UCSD-AML1 (cell line): ENCODE measurements around the gene TSHZ1.

Source experiments
- DNase-seq: peaks from one replicate; lab custom pipeline; 2025; ENCODE audit not compliant: unreplicated experiment; lab: John Stamatoyannopoulos, UW

TSHZ1 gene, protein sequence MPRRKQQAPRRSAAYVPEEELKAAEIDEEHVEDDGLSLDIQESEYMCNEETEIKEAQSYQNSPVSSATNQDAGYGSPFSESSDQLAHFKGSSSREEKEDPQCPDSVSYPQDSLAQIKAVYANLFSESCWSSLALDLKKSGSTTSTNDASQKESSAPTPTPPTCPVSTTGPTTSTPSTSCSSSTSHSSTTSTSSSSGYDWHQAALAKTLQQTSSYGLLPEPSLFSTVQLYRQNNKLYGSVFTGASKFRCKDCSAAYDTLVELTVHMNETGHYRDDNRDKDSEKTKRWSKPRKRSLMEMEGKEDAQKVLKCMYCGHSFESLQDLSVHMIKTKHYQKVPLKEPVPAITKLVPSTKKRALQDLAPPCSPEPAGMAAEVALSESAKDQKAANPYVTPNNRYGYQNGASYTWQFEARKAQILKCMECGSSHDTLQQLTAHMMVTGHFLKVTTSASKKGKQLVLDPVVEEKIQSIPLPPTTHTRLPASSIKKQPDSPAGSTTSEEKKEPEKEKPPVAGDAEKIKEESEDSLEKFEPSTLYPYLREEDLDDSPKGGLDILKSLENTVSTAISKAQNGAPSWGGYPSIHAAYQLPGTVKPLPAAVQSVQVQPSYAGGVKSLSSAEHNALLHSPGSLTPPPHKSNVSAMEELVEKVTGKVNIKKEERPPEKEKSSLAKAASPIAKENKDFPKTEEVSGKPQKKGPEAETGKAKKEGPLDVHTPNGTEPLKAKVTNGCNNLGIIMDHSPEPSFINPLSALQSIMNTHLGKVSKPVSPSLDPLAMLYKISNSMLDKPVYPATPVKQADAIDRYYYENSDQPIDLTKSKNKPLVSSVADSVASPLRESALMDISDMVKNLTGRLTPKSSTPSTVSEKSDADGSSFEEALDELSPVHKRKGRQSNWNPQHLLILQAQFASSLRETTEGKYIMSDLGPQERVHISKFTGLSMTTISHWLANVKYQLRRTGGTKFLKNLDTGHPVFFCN (N-terminal part only)

DNA sequence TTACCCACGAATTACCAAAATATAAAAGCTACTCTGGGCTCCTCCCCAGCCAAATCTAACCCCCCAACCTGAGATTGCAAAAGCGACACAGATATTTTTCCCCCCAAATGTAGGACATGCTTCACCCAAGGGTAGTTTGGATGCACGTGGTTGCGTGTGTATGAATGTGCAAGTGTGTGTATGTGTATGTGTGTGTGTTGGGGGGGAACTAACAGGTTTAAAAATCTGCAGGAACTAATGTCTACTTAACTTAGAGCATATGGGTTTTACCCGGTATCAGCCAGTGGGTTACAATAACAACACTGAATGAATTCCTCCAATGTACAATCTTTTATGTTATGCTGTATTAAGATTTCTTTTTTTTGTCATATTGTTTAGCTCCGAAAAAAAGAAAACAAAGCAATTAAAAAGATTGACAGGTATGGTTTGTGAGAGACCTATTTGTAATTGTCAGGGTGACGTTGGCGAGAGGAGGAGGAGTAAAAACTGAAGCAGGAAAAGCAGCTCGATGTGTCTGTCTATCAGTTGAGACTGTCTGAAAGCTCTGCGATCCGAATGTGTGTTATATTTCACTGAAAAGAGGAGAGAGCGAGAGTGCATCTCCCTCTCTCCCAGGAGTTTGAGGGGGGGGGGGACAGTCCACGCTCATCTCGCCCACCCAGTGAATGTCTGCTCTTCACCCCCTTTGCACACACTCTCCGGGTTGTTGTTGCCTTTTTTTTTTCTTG is at the start of gene TSHZ1:
Gene TSHZ1 (plus strand): TSS at position 524 of the 728 bp plus-strand sequence. CDS start 1,080 bp downstream, outside the sequence.
- no peak for DNase-seq

DNA sequence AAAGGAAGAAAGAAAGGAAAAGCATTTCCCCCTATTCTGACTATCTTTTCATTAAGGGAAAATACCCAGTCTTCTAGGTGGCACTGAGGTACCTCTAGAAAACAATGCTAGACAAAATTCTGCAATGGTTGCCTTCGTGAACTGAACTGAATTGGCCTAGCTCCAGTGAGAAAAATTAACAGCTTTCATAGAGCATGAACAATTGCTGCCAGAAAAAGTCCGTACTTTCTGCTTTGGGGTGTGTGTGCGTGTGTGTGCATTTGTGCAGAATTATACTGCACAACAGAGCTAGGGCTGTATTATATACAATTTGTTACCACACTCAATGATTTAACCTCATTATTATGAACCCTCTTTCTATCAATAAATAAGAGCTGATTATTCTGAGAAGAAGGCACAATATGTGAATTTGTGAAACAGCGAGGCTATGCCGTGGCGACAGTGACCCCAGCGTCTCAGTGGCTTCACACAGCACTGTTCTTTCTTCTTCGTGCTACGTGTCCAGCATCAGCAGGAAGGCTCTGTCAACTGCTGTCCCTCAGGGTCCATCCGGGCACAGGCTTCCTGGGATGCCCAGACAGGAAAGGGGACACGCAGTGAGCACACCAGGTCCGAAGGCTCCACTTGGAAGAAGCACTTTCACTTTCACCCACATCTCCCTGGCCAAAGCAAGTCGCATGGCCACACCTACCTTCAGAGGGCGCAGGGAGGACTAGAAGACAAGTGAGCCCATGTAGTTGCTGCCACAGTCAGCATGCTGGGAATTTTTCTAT is 49.2 kb upstream of the TSHZ1 start:
- DNase-seq = peak; percentile 70

DNA sequence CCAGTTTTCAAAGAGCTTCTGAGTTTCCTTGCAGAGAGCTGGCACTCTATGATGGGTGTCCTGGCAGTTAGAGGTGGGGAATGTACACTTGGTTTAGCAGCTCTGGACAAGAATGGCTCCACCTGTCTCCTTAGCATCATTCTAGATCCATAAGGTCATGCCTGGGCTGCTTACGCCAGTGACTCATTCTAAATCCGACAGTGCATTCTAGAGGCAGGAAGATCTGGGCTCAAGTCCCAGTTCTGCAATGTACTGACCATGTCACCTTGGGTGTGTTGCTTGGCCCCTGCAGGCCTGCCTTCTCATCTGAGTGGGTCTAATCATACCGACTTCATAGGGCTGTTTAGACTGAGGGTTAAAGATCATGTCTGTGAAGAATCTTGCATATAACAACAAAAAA is 48.1 kb upstream of the TSHZ1 start:
- no peak for DNase-seq

DNA sequence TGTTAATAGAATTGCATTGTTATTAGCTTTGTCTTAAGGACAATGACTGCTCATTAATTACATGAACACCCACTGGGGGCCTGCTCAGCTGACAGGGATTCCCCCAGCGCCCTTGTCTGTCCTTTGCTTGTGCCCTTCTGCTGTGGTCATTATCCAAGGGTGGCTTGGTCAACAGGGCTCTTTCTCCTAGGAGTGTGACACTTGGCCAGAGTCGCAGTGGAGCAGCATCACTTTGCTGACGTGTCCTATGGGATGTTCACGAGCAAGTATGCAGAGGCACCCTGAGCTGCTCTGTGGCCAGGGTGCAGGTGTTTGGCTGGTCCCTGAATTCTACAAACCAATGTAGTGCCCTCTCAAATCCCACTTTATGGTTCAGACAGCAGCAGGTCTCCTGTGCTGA is 47.6 kb upstream of the TSHZ1 start:
- DNase-seq = no peak

DNA sequence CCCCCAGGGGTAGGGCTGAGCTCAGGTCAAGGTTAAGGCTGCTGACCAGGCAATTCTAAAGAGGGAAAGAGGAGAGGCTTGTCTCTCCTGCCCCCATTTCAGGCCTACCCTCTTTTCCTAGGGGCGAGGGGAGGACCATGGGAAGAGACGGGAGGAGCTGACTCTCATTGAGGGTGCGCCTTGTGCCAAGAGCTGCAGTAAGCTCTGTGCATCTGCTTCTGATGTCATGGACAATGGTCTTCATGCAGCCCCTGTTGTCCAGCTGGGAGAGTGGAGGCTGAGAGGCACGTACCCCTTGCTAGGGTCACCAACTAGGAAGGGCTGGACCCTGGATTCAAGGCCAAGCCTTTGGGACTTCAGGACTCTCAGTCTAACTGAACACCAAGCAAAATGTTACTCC is 46.9 kb upstream of the TSHZ1 start:
- DNase-seq = no peak

DNA sequence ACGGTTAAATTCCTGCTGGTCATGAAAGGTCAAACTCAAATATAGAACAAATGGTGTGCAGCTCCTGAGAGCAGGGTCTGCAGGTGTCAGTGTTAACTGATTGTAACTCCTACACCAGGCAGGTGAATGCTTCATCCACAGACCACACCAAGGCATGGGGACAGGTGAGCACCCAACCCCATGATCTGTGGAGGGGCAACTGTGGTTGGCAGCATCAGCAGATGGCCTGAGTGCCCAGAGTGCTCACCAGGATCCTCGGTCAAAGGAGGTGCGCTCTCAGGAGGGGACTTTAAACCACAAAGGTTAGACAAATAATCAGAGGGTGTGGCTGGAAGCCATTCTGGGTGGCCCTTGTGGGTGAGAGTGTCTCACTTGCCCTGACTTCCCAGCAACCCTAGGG is 46.1 kb upstream of the TSHZ1 start:
- no peak for DNase-seq

DNA sequence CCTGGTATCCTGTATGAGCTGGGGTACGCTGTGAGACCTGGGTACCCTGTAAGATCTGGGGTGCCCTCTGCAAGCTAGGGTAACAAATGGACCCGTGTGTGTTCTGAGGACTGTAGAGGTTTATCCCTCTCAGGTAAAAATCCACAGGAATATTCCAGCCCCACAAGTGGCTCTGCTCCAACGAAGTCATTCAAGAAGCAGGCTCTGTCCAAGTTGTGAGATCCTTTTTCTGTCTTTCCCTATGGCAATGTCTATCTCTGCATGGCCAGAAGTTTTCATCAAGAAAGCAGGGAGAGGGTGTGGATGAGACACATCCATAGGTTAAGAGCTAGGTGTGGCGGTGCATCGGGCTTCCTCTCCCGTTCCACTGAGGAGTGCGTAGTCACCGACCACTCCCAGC is 44.7 kb upstream of the TSHZ1 start:
- DNase-seq = no peak

DNA sequence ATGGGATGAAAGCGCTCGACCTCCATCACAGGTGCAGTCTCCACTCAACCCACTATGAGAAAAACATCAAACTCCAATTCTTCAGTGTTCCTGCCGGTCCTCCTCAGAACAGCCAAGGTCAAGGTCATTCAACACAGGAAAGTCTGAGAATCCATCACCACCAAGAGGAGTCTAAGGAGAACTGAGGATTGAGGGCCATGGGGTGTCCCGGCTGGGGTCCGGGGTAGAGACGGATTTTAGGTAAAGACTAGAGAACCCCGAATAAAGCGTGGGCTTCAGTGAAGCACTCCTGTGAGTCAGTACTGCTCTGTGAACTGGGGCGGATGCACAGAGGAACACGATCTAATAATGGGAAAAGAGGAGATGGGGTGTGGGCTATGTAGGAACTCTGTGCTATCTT is 43.5 kb upstream of the TSHZ1 start:
- DNase-seq = no peak

DNA sequence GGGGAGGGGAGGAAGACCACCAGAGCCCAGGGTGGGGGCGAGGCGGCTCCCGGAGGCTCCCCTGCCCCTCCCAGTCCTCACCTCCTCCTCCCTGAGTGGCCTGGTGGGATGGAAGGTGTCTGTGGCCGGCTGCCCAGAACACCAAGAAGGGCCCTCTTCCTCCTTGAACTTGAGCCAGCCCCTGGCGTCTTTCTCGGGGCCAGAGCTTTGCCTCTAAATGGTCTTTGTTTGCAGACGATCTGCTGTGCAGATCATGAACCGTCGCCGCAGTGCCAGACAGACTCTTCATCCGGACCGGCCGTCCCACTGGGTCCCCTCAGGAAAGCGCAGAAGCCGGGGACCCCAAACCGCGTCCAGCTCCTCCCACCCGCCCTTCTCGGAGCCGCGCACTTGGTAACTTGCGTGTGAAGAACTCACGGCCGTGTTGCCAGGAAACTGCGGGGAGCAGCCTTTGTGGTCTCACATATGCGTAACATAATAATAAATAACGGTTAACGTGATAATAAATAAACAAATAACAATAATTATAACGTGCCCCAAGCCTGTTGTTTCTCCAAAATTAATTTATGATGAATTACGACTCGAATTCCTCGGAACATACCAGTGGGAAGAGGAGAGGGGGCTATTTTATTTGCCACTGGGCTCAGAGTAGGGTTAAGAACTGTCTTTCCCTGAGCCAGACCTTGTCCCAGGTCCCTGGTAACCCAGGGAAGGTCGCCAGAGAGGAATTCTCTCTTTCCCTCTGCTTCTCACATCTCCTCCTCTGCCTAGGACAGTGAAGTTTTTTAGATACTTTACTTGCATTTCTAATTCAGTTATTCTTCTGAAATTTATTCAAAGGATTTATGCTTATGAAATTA is 42.6 kb upstream of the TSHZ1 start:
- DNase-seq = no peak

DNA sequence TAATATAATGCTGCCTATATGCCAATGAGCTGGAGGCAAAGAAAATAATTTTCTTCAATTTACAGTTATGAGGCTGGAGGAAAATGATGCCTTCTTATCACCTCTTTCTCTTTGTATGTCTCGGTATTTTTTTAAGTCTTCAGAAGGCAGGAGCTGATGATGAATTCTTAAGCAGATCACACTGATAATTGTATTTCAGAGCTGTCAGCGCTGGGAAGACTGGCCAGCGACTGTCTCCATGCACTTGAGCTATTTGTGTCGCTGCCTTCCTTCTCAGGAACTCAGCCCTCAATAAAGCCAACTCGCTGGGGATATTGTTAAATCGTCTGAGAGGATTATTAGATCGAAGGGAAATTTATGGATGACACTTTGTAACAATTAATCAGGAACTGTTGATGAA is 42.0 kb upstream of the TSHZ1 start:
- DNase-seq = no peak

DNA sequence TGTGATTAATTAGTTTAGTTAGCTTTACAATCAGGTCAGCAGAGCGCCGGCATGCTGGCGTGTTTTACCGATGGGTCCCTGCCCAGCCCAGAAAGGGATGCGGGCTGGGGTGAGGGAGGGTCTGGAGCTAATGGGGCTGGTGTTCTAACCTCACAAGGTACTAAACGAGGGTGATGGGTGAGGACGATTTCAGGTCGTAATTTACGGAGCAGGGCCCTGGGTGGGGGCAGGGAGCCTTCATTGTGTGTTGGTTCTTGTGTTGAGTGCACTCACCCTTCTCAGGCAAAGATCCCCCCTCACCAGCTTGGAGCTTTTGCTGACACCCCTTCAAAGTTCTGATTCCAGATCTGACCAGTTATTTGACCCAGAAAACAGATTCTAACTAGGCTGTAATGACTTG is 41.2 kb upstream of the TSHZ1 start:
- no peak for DNase-seq

DNA sequence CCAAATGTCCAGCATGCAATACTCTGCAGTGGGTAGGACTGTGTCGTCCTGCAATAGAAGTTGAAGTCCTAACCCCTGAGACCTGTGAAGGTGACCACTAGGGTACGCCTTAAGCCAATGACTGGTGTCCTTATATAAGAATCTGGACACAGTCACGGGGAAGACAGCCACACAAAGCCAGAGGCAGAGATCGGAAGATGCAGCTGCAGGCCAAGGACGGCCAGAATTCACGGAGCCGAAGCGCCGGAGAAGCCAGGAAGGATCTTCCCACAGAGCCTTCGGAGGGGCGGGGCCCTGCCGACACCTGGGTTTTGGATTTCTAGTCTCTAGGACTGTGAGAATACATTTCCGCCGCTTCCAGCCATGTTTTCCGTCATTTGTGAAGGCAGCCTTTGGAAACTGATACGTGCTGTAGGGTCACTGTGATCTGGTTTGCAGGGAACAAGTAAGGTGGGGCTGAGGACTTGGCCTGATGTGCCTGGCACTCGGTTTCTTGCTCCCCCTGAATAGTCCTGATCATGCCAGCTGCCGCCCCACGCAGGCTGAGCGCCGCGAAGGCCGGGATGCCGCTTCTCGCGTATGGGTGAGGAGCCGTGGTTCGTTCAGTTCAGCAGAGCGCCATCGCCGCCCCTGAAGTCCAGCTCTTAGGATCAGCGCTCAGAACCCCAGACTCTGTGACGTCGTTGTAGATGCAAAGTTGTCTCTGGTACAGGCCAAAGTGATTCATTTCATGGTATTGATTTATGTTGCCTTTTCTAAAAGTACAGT is 40.4 kb upstream of the TSHZ1 start:
- no peak for DNase-seq

DNA sequence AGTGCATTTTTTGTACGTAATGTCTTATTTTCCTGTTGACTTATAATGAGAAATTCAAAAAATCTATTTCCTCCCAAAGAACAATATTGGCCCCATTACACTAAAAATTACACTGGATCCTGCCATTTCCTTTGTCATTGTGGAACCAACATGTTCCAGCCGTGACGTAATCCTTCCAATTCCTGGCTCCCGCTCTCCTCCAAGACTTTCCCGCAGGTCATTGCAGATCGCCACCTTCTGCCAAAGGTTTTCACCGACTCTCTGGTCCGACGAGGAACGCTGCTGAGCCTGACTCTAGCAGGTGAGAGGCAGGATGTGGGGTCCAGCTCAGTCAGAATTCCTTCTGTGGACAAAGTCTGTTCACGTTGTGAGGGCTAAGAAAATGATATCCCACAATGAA is 39.7 kb upstream of the TSHZ1 start:
- no peak for DNase-seq

DNA sequence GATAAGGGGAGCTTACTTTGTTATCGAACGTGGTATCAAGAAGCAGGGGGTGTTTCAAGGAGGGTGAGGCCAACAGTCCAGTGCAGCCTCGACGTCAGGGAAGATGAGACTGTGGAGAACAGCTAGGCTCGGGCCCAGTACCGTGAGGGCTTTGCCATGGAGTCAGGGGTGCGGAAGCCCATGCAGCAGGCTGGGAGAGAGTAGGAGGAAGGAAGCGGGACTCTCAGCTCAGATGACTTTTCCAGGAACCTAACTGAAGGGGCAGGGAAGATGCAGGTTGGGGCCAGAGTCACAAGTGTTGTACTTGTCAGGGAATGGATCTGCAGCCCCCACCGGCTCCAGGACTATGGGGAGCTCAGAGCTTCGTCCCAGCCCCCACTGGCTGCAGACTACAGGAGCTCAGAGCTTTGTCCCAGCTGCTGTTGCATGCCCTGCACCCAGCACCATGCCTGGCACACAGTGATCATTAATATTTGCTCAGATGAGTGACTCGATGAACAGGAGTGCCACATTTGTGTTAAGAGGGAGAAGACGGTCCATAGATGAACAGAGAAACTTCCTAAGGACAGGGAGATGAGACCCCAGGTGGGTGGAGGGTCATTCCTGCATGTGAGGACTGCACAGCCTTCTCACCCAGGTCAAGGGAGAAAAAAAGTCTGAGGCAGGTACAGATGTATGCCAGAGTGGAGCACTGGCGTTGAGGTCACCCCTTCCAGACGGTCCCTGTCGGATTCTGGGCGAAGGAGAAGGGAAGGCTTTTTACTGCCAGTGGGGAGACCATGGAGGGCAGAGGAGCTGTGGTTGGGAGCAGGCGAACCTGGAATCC is 38.1 kb upstream of the TSHZ1 start:
- no peak for DNase-seq

DNA sequence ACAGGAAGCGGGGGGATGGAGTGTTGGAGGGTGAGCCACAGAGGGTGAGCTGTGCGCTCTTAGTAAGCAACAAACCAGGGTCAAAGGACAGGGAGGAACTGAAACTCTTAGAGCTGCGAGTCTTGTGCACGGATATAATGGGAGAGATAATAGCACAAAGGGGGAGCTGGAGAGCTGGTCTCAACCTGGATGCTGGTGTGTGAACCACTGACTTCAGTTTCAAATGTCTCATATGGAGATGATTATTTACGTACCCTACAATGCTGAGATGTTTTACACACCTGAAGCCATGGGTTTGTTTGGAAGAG is 37.5 kb upstream of the TSHZ1 start:
- no peak for DNase-seq

DNA sequence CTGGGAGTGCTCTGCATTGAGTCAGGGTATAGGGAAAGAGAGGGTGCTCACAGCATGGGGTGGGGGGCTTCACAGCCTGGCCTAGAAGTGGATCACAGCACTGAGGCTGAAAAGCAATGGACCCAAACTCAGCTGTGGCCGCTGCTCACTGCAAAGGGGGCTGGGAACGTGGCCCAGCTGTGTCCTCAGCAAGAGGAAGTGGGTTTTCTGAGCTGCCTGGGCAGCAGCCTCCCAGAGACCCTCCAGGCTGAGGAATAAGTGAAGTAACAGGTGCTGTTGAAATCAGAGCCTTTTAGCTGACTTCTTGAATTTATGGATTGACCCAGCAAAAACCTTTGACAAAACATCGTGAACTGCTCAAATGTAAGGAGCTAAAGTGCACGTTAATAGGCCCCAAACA is 36.9 kb upstream of the TSHZ1 start:
- no peak for DNase-seq

DNA sequence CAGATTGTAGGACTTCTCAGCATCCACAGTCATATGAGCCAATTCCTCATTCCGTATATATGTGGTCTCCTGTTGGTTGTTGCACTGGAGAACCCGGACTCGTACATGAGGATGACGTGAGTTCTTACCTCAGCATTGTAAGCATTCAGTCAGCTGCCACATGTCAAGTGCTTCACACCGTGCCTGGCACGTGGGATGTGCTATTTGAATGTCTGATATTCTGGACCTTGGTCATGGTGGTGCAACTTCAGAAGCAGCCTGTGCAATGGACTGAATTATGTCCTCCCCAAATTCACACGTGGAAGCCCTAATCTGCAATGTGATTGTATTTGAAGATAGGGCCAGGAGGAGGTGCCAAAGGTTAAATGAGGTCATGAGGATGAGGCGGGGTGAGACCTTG is 33.7 kb upstream of the TSHZ1 start:
- DNase-seq = no peak

DNA sequence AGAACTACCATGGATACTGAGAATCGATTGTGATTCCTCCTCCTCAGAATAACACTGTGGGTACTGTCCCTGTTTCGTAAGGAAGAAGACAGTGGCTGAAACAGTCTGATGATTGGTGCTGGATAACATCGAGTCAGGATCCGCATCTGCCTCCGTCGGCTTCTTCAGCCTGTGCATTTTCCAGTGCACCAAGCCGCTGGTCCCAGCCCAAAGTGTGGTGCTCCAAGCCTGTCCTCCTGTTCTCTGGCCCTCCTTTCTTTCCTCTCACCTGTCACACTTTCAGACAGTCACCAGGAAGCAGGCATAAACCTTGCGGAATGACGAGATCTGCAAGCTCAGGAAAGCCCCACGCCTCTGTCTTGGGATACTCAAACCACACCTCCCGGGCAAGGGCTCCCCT is 32.2 kb upstream of the TSHZ1 start:
- DNase-seq = no peak
